PC-3 (cell line): ENCODE data around the gene NUFIP2. TPM values are rescaled to one million over a fixed set of nuclear protein-coding genes. Genes with fewer than 3 reads are reported as not detected.
A peak's percentile ranks its signal among the peaks of the same experiment; 100 is the strongest.

Experiments used
- ATAC-seq: fragments of 200-7000 bp; cut with Tn5 transposase; 2 replicates; pipeline ENCODE4 v1.9.1; 2020; ENCODE audit warnings: mild to moderate bottlenecking, moderate library complexity
- BruUV-seq: library from RNA; stranded (reverse); fragments of 400-500 nt; replicated peaks from 2 replicates; lab custom pipeline; 2021; lab: Mats Ljungman, UMichigan
- CTCF ChIA-PET: fragments of 300-600 bp; sonication (Branson Sonifier 250); formaldehyde crosslinking; loops from one replicate; lab custom pipeline; 2022; ENCODE audit warnings: antibody characterized with exemption; lab: Charles Lee
- POLR2A ChIA-PET: fragments of 300-600 bp; sonication (Branson Sonifier 250); formaldehyde crosslinking; loops from one replicate; lab custom pipeline; 2022; ENCODE audit warnings: antibody characterized with exemption; ENCODE audit not compliant: unreplicated experiment; lab: Charles Lee
- DNase-seq: peaks from one replicate; pipeline ENCODE4 v3.0.0-alpha.2; 2015
- H2AFZ ChIP-seq: fragments of 300-600 bp; sonication (generic); 2 replicates; pipeline ENCODE4 v1.6.0; 2016; ENCODE audit warnings: antibody characterized with exemption, low read length
- H3F3A ChIP-seq: fragments of 300-600 bp; sonication (generic); one replicate; pipeline ENCODE4 v1.6.0; 2017; ENCODE audit warnings: antibody characterized with exemption, low read length, control low read depth, mild to moderate bottlenecking; ENCODE audit not compliant: unreplicated experiment
- H3K27ac ChIP-seq: fragments of 300-600 bp; sonication (generic); 2 replicates; pipeline ENCODE4 v1.5.1; 2016; ENCODE audit warnings: mild to moderate bottlenecking, low read length
- H3K27me3 ChIP-seq: fragments of 300-600 bp; sonication (generic); 2 replicates; pipeline ENCODE4 v1.6.1; 2016; ENCODE audit warnings: low read length, mixed read lengths
- H3K36me3 ChIP-seq: fragments of 300-600 bp; sonication (generic); 2 replicates; pipeline ENCODE4 v1.6.1; 2016; ENCODE audit warnings: low read depth, mixed run types, low read length, mixed read lengths
- H3K4me1 ChIP-seq: fragments of 300-600 bp; sonication (generic); 2 replicates; pipeline ENCODE4 v1.5.1; 2016; ENCODE audit warnings: low read length; ENCODE audit not compliant: insufficient read depth
- H3K4me2 ChIP-seq: fragments of 300-600 bp; sonication (generic); 2 replicates; pipeline ENCODE4 v1.6.0; 2016; ENCODE audit warnings: low read length
- H3K4me3 ChIP-seq: fragments of 300-600 bp; sonication (generic); 2 replicates; pipeline ENCODE4 v1.5.1; 2016; ENCODE audit warnings: mild to moderate bottlenecking, low read length, mixed read lengths
- H3K79me2 ChIP-seq: fragments of 300-600 bp; sonication (generic); 2 replicates; pipeline ENCODE4 v1.6.1; 2017; ENCODE audit warnings: low read length, mixed read lengths
- H3K9ac ChIP-seq: fragments of 300-600 bp; sonication (generic); 2 replicates; pipeline ENCODE4 v1.6.0; 2016; ENCODE audit warnings: mild to moderate bottlenecking, low read length
- H3K9me2 ChIP-seq: fragments of 300-600 bp; sonication (generic); replicated peaks from 2 replicates; pipeline ENCODE4 v1.6.1; 2016; ENCODE audit warnings: mixed run types, low read length, mixed read lengths
- H3K9me3 ChIP-seq: fragments of 300-600 bp; sonication (generic); 2 replicates; pipeline ENCODE4 v1.6.1; 2016; ENCODE audit warnings: low read length, mixed read lengths
- H4K20me1 ChIP-seq: fragments of 300-600 bp; sonication (generic); 2 replicates; pipeline ENCODE4 v1.6.1; 2016; ENCODE audit warnings: low read length, mixed read lengths
- CTCF ChIP-seq: fragments of 300-600 bp; sonication (generic); conservative IDR thresholded peaks from 2 replicates; pipeline ENCODE4 v1.5.1; 2017; ENCODE audit warnings: antibody characterized with exemption, low read depth, mild to moderate bottlenecking, low read length
- EZH2 ChIP-seq: fragments of 300-600 bp; sonication (generic); IDR thresholded peaks from one replicate; pipeline ENCODE4 v1.6.1; 2017; ENCODE audit warnings: antibody characterized with exemption, mild to moderate bottlenecking, low read length; ENCODE audit not compliant: unreplicated experiment
- EZH2phosphoT487 ChIP-seq: fragments of 300-600 bp; sonication (generic); IDR thresholded peaks from 2 replicates; pipeline ENCODE4 v1.6.1; 2018; ENCODE audit warnings: mild to moderate bottlenecking, antibody characterized with exemption, low read length, borderline replicate concordance
- intact Hi-C: fragments of 100-400 bp; cut with micrococcal nuclease; formaldehyde crosslinking; loops from 2 replicates; pipeline ENCODE4 v1.9.0; 2023
- total RNA-seq: library from RNA; depleted of rRNA; stranded (reverse); fragments of >200 nt; gene quantifications from 2 replicates; pipeline ENCODE4 v1.2.3, GENCODE V29; 2014

Gene NUFIP2
- total RNA-seq, 1 experiment from 2014 or later = 16.1 TPM

- POLR2A ChIA-PET = no interaction called here
- H3K36me3 ChIP-seq = no peaks in the 10 kb centered on the region
- no peak for TF ChIP-seq EZH2
- TF ChIP-seq CTCF = no peak
- no peak for TF ChIP-seq EZH2phosphoT487
- H3K9me2 ChIP-seq = no peaks in the 10 kb centered on the region
- no peaks in the 10 kb centered on the region for H3F3A ChIP-seq
- H3K79me2 ChIP-seq = no peaks in the 10 kb centered on the region
- ATAC-seq (no peak), DNase-seq (no peak)
- H3K4me3 ChIP-seq = no peak overlapping the region
- CTCF ChIA-PET = no interaction called here
- intact Hi-C loops = no loop called here
- no peaks in the 10 kb centered on the region for H4K20me1 ChIP-seq
- H3K4me1 ChIP-seq = no peaks in the 10 kb centered on the region
- H3K27ac ChIP-seq = no peak overlapping the region
- BruUV-seq = no TSS peak
- no peak overlapping the region for H3K9ac ChIP-seq
- H3K27me3 ChIP-seq = no peaks in the 10 kb centered on the region
- H2AFZ ChIP-seq = no peak overlapping the region
- no peak overlapping the region for H3K4me2 ChIP-seq
- H3K9me3 ChIP-seq = no peaks in the 10 kb centered on the region
Observed at GRCh38 chr17:29248845-29249244, 45.1 kb downstream of the NUFIP2 start.

- ChIA-PET POLR2A (no interaction called here), CTCF (no interaction called here)
- no peak for ATAC-seq
- no peak overlapping the region for H3K4me3 ChIP-seq
- H3K27me3 ChIP-seq = no peaks in the 10 kb centered on the region
- H3K27ac ChIP-seq = no peak overlapping the region
- no peaks in the 10 kb centered on the region for H3K9me3 ChIP-seq
- H3K36me3 ChIP-seq = no peaks in the 10 kb centered on the region
- no peak overlapping the region for H3K4me2 ChIP-seq
- H3F3A ChIP-seq = no peaks in the 10 kb centered on the region
- H3K79me2 ChIP-seq = no peaks in the 10 kb centered on the region
- intact Hi-C loops = no loop called here
- no TSS peak for BruUV-seq
- H4K20me1 ChIP-seq = no peaks in the 10 kb centered on the region
- H3K9ac ChIP-seq = no peak overlapping the region
- no peaks in the 10 kb centered on the region for H3K9me2 ChIP-seq
- no peak for DNase-seq
- no peaks in the 10 kb centered on the region for H3K4me1 ChIP-seq
- TF ChIP-seq CTCF (no peak), EZH2phosphoT487 (no peak), EZH2 (no peak)
- H2AFZ ChIP-seq = no peak overlapping the region
Observed at GRCh38 chr17:29247219-29247618, 46.7 kb downstream of the NUFIP2 start.

- no peak for DNase-seq
- Histone ChIP-seq H2AFZ (no peak within 1 kb of the TSS), H3K79me2 (no peaks in the 10 kb centered on the region), H3K4me3 (no peak within 1 kb of the TSS), H3K9me3 (no peaks in the 10 kb centered on the region), H3F3A (no peaks in the 10 kb centered on the region), H3K27ac (no peak within 1 kb of the TSS), H3K9me2 (no peaks in the 10 kb centered on the region), H3K4me1 (peaks cover under 1% of the 10 kb centered on the region), H3K36me3 (no peaks in the 10 kb centered on the region), H3K4me2 (no peak within 1 kb of the TSS), H3K27me3 (no peaks in the 10 kb centered on the region), H4K20me1 (no peaks in the 10 kb centered on the region), H3K9ac (no peak within 1 kb of the TSS)
- POLR2A ChIA-PET = no interaction called here
- TF ChIP-seq CTCF = no peak
- no peak for TF ChIP-seq EZH2phosphoT487
- no peak for TF ChIP-seq EZH2
- CTCF ChIA-PET = no interaction called here
- intact Hi-C loops = no loop called here
- ATAC-seq = peak; percentile 13; the same call in 1 of the 2 replicates
- no TSS peak for BruUV-seq
Observed at GRCh38 chr17:29246628-29247027, 47.3 kb downstream of the NUFIP2 start, which contains the start of gene CRYBA1. TSS of gene CRYBA1 (plus strand) at chr17:29246859. CDS start at chr17:29246864, 5 bp downstream.
